Caki2 (cell line): Measurements from ENCODE around the gene BBS1. TPM values are rescaled to one million over a fixed set of nuclear protein-coding genes. Genes with fewer than 3 reads are reported as not detected.

Source experiments
- total RNA-seq: library from RNA; depleted of rRNA; stranded (reverse); fragments of >200 nt; shearing (Covaris generic); gene quantifications from 2 replicates; pipeline ENCODE4 v1.2.3, GENCODE V29; 2014; ENCODE audit warnings: low replicate concordance; rRNA removed

Gene BBS1
- total RNA-seq, 1 experiment from 2014 or later = 28.0 TPM

Other genes starting within 250 kb of the BBS1 start
- gene RAB1B, start 242.0 kb upstream of the BBS1 start, total RNA-seq = 55.4 and 56.1 TPM in 2 replicates
- gene CNIH2, start 232.5 kb upstream of the BBS1 start, total RNA-seq = 0.61 TPM in 1 of 2 replicates, not detected in the other
- 114 and 188 TPM in 2 replicates for gene YIF1A, start 221.5 kb upstream of the BBS1 start, total RNA-seq
- gene TMEM151A, start 218.7 kb upstream of the BBS1 start, total RNA-seq = not detected in 2 replicates
- not detected in 2 replicates for gene CD248, start 193.6 kb upstream of the BBS1 start, total RNA-seq
- gene RIN1, start 174.2 kb upstream of the BBS1 start, total RNA-seq = 24.5 and 28.4 TPM in 2 replicates
- gene BRMS1, start 165.5 kb upstream of the BBS1 start, total RNA-seq = 80.0 and 85.9 TPM in 2 replicates
- 58.0 and 65.4 TPM in 2 replicates for gene B4GAT1, start 163.0 kb upstream of the BBS1 start, total RNA-seq
- gene SLC29A2, start 138.9 kb upstream of the BBS1 start, total RNA-seq = not detected in 2 replicates
- not detected in 2 replicates for gene NPAS4, start 89.6 kb upstream of the BBS1 start, total RNA-seq
- 113 and 202 TPM in 2 replicates for gene MRPL11, start 71.8 kb upstream of the BBS1 start, total RNA-seq
- gene PELI3, start 43.7 kb upstream of the BBS1 start, total RNA-seq = 10.0 and 16.7 TPM in 2 replicates
- 59.9 and 102 TPM in 2 replicates for gene DPP3, start 30.2 kb upstream of the BBS1 start, total RNA-seq
- 10.9 and 52.6 TPM in 2 replicates for gene ZDHHC24, start 35.4 kb downstream of the BBS1 start, total RNA-seq
- gene ACTN3, start 36.3 kb downstream of the BBS1 start, total RNA-seq = not detected in 2 replicates
- not detected in 2 replicates for gene CTSF, start 58.0 kb downstream of the BBS1 start, total RNA-seq
- 0.41 and 0.61 TPM in 2 replicates for gene CCDC87, start 82.4 kb downstream of the BBS1 start, total RNA-seq
- gene CCS, start 82.5 kb downstream of the BBS1 start, total RNA-seq = 38.1 and 43.5 TPM in 2 replicates
- gene RBM14, start 106.0 kb downstream of the BBS1 start, total RNA-seq = 15.3 and 17.1 TPM in 2 replicates
- 116 and 133 TPM in 2 replicates for gene RBM4, start 128.1 kb downstream of the BBS1 start, total RNA-seq
- gene RBM4B, start 167.3 kb downstream of the BBS1 start, total RNA-seq = 8.5 and 29.2 TPM in 2 replicates
- gene SPTBN2, start 218.6 kb downstream of the BBS1 start, total RNA-seq = 0.71 and 0.87 TPM in 2 replicates